Neural cell (in vitro differentiated cells): ENCODE results near the gene WNT3A. TPM values are rescaled to one million over a fixed set of nuclear protein-coding genes. Genes with fewer than 3 reads are reported as not detected.

ENCODE experiments used
- H2AFZ ChIP-seq: fragments of 200-600, 300-800 bp; sonication (generic), shearing (Covaris generic); 2 replicates; pipeline ENCODE4 v1.6.0; 2014; ENCODE audit warnings: low read depth, mild to moderate bottlenecking, antibody characterized with exemption, low read length, moderate library complexity
- H3F3A ChIP-seq: fragments of 200-600 bp; shearing (Covaris generic); 2 replicates; pipeline ENCODE4 v1.6.1; 2016; ENCODE audit warnings: mild to moderate bottlenecking, moderate library complexity, mixed read lengths, antibody characterized with exemption, low read length; ENCODE audit not compliant: insufficient read depth, poor library complexity, severe bottlenecking
- H3K27ac ChIP-seq: fragments of 200-600, 300-800 bp; sonication (generic), shearing (Covaris generic); 2 replicates; pipeline ENCODE4 v1.5.1; 2014; ENCODE audit warnings: mild to moderate bottlenecking, low read length, moderate library complexity
- H3K27me3 ChIP-seq: fragments of 300-800, 200-600 bp; sonication (generic), shearing (Covaris generic); 2 replicates; pipeline ENCODE4 v1.6.0; 2014; ENCODE audit warnings: mild to moderate bottlenecking, low read depth, low read length, moderate library complexity; ENCODE audit not compliant: insufficient read depth
- H3K36me3 ChIP-seq: fragments of 300-800, 200-600 bp; sonication (generic), shearing (Covaris generic); 2 replicates; pipeline ENCODE4 v1.5.1; 2014; ENCODE audit warnings: mild to moderate bottlenecking, antibody characterized with exemption, low read length, moderate library complexity; ENCODE audit not compliant: insufficient read depth
- H3K4me2 ChIP-seq: fragments of 300-800, 200-600 bp; sonication (generic), shearing (Covaris generic); 2 replicates; pipeline ENCODE4 v1.6.0; 2014; ENCODE audit warnings: mild to moderate bottlenecking, low read length
- H3K4me3 ChIP-seq: fragments of 300-800, 200-600 bp; sonication (generic), shearing (Covaris generic); 2 replicates; pipeline ENCODE4 v1.5.1; 2014; ENCODE audit warnings: mild to moderate bottlenecking, low read length, moderate library complexity
- H3K79me2 ChIP-seq: fragments of 200-600 bp; shearing (Covaris generic); replicated peaks from 2 replicates; pipeline ENCODE4 v1.6.0; 2014; ENCODE audit warnings: mild to moderate bottlenecking, low read length, moderate library complexity; ENCODE audit not compliant: insufficient read depth
- H3K9ac ChIP-seq: fragments of 300-800, 200-600 bp; sonication (generic), shearing (Covaris generic); 2 replicates; pipeline ENCODE4 v1.6.1; 2016; ENCODE audit warnings: mild to moderate bottlenecking, low read length, mixed read lengths
- H3K9me2 ChIP-seq: fragments of 200-600 bp; shearing (Covaris generic); 2 replicates; pipeline ENCODE4 v1.6.1; 2016; ENCODE audit warnings: mild to moderate bottlenecking, low read length, mixed read lengths; ENCODE audit not compliant: insufficient read depth
- H3K9me3 ChIP-seq: fragments of 200-600, 300-800 bp; sonication (generic), shearing (Covaris generic); 2 replicates; pipeline ENCODE4 v1.6.1; 2016; ENCODE audit warnings: mild to moderate bottlenecking, mixed run types, low read length, moderate library complexity, mixed read lengths
- H4K20me1 ChIP-seq: fragments of 200-600 bp; shearing (Covaris generic); 2 replicates; pipeline ENCODE4 v1.6.1; 2016; ENCODE audit warnings: mild to moderate bottlenecking, mixed run types; ENCODE audit not compliant: insufficient read depth
- CTCF ChIP-seq: fragments of 450-650 bp; IDR thresholded peaks from 2 replicates; pipeline ENCODE4 v1.5.1; 2014; ENCODE audit warnings: antibody characterized with exemption, mild to moderate bottlenecking, moderate library complexity; ENCODE audit not compliant: poor library complexity, severe bottlenecking
- EP300 ChIP-seq: fragments of 450-650 bp; conservative IDR thresholded peaks from 2 replicates; pipeline ENCODE4 v1.6.1; 2014; ENCODE audit warnings: antibody characterized with exemption, mild to moderate bottlenecking, moderate library complexity; ENCODE audit not compliant: poor library complexity, severe bottlenecking
- EZH2 ChIP-seq: fragments of 200-600, 300-800 bp; shearing (Covaris generic), sonication (generic); IDR thresholded peaks from 2 replicates; pipeline ENCODE4 v1.6.1; 2014; ENCODE audit warnings: antibody characterized with exemption, low read length, borderline replicate concordance, mild to moderate bottlenecking; ENCODE audit not compliant: insufficient read depth, poor library complexity, severe bottlenecking
- MXI1 ChIP-seq: fragments of 450-650 bp; conservative IDR thresholded peaks from 2 replicates; pipeline ENCODE4 v1.6.1; 2014; ENCODE audit warnings: antibody characterized with exemption, mild to moderate bottlenecking; ENCODE audit not compliant: poor library complexity, severe bottlenecking
- POLR2AphosphoS5 ChIP-seq: IDR thresholded peaks from 2 replicates; pipeline ENCODE4 v1.6.1; 2012
- RAD21 ChIP-seq: fragments of 450-650 bp; conservative IDR thresholded peaks from 2 replicates; pipeline ENCODE4 v1.6.1; 2014; ENCODE audit warnings: antibody characterized with exemption, mild to moderate bottlenecking, moderate library complexity
- REST ChIP-seq: IDR thresholded peaks from 2 replicates; pipeline ENCODE4 v1.6.1; 2012; ENCODE audit warnings: borderline replicate concordance
- SMC3 ChIP-seq: fragments of 450-650 bp; conservative IDR thresholded peaks from 2 replicates; pipeline ENCODE4 v1.6.1; 2014; ENCODE audit warnings: antibody characterized with exemption, mild to moderate bottlenecking, moderate library complexity; ENCODE audit not compliant: poor library complexity
- TAF1 ChIP-seq: IDR thresholded peaks from 2 replicates; pipeline ENCODE4 v1.6.1; 2012; ENCODE audit warnings: low read depth
- polyA plus RNA-seq: library from polyadenylated mRNA; depleted of rRNA; stranded (reverse); fragments of >200 nt; gene quantifications from 2 replicates; pipeline ENCODE4 v1.2.3, GENCODE V29; 2014

The WNT3A gene
- polyA plus RNA-seq, 1 donor from 2014 or later = 0.14 TPM

DNA sequence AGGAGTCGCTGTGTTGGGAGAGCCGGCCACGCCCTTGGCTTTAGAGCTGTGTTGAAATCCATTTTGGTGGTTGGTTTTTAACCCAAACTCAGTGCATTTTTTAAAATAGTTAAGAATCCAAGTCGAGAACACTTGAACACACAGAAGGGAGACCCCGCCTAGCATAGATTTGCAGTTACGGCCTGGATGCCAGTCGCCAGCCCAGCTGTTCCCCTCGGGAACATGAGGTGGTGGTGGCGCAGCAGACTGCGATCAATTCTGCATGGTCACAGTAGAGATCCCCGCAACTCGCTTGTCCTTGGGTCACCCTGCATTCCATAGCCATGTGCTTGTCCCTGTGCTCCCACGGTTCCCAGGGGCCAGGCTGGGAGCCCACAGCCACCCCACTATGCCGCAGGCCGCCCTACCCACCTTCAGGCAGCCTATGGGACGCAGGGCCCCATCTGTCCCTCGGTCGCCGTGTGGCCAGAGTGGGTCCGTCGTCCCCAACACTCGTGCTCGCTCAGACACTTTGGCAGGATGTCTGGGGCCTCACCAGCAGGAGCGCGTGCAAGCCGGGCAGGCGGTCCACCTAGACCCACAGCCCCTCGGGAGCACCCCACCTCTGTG, 91.6 kb downstream of the WNT3A start:
- H2AFZ ChIP-seq = no peak overlapping the region
- H3K9ac ChIP-seq = no peak overlapping the region
- no peaks in the 10 kb centered on the region for H3K27me3 ChIP-seq
- peaks cover 45% of the 10 kb centered on the region for H3K79me2 ChIP-seq
- peaks cover 15% of the 10 kb centered on the region for H3K36me3 ChIP-seq
- no peak overlapping the region for H3K4me2 ChIP-seq
- no peaks in the 10 kb centered on the region for H3F3A ChIP-seq
- no peaks in the 10 kb centered on the region for H4K20me1 ChIP-seq
- H3K4me3 ChIP-seq = no peak overlapping the region
- no peak overlapping the region for H3K27ac ChIP-seq
- H3K9me3 ChIP-seq = peaks cover 4% of the 10 kb centered on the region
- TF ChIP-seq CTCF (no peak), RAD21 (no peak), EP300 (no peak), EZH2 (no peak), REST (no peak), TAF1 (no peak), SMC3 (no peak), MXI1 (no peak), POLR2AphosphoS5 (no peak)
- no peaks in the 10 kb centered on the region for H3K9me2 ChIP-seq

GRCh38 chr1:228099331-228099732, 92.5 kb downstream of the WNT3A start:
- no peak overlapping the region for H3K4me2 ChIP-seq
- peaks cover 4% of the 10 kb centered on the region for H3K9me3 ChIP-seq
- peaks cover 15% of the 10 kb centered on the region for H3K36me3 ChIP-seq
- no peaks in the 10 kb centered on the region for H3K27me3 ChIP-seq
- TF ChIP-seq EZH2 (no peak), MXI1 (no peak), REST (no peak), CTCF (no peak), POLR2AphosphoS5 (no peak), TAF1 (no peak), SMC3 (no peak), EP300 (no peak), RAD21 (no peak)
- no peaks in the 10 kb centered on the region for H3F3A ChIP-seq
- no peak overlapping the region for H3K9ac ChIP-seq
- no peak overlapping the region for H3K4me3 ChIP-seq
- no peak overlapping the region for H2AFZ ChIP-seq
- no peaks in the 10 kb centered on the region for H3K9me2 ChIP-seq
- H3K27ac ChIP-seq = no peak overlapping the region
- peaks cover 36% of the 10 kb centered on the region for H3K79me2 ChIP-seq
- H4K20me1 ChIP-seq = no peaks in the 10 kb centered on the region
